ENCODE measurements around the gene UBE2Q2.

The UBE2Q2 gene

DNA sequence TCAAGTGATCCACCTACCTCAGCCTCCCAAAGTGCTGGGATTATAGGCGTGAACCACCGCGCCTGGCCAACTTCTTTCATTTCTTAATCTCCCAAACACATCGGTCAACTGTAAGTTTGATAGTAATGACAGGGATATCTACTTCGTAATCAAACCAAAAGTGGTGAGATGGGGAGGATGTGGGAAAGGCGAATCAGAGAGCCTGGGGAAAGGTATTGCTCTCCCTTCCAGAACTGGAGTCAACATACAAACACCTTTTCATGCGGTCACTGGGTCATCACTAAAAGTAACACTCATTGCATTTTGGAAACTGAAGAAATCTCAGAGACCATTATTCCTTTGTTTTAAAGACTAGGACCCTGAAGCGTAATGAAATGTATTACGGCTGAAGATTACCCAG is 14.8 kb upstream of the UBE2Q2 start:
- Histone ChIP-seq H3K36me3 (ENCODE audit: control insufficient read depth in 1 of 2, insufficient read depth in 2 of 2, low read depth in 1 of 2, low read length in 2 of 2) (no peaks in the 10 kb centered on the region), H2AK5ac (ENCODE audit: low read length, severe bottlenecking) (no peak overlapping the region), H3K14ac (ENCODE audit: low read length in 2 of 2) (no peak overlapping the region), H3K4me2 (ENCODE audit: low read length, poor library complexity, severe bottlenecking) (no peak overlapping the region), H3K27ac (ENCODE audit: low read length, poor library complexity, severe bottlenecking) (no peak overlapping the region), H2BK120ac (ENCODE audit: low read depth, low read length) (no peak overlapping the region), H3K4ac (ENCODE audit: low read depth in 1 of 2, low read length in 2 of 2) (no peak overlapping the region), H2AFZ (ENCODE audit: low read depth, low read length) (no peak overlapping the region), H3K9me3 (ENCODE audit: control insufficient read depth, low read length) (no peaks in the 10 kb centered on the region), H3K4me3 (ENCODE audit: insufficient read depth in 1 of 2, low read depth in 1 of 2, low read length in 2 of 2) (no peak overlapping the region), H3K27me3 (ENCODE audit: control insufficient read depth in 1 of 2, insufficient read depth in 1 of 2, low read length in 2 of 2) (peaks cover 0 to 5% of the 10 kb centered on the region in 2 experiments), H3K4me1 (ENCODE audit: control insufficient read depth, insufficient read depth, low read depth, low read length) (peaks cover 3% of the 10 kb centered on the region), H3K79me1 (replicated peaks; ENCODE audit: low read length, poor library complexity, severe bottlenecking) (no peaks in the 10 kb centered on the region), H2BK5ac (ENCODE audit: low read depth, low read length, poor library complexity, severe bottlenecking) (no peak overlapping the region), H2BK12ac (ENCODE audit: low read length in 2 of 2) (no peak overlapping the region), H4K91ac (ENCODE audit: low read length) (no peak overlapping the region), H3K23ac (ENCODE audit: low read length in 2 of 2) (no peak overlapping the region), H3K18ac (ENCODE audit: low read depth in 1 of 2, low read length in 2 of 2) (no peak overlapping the region), H4K8ac (ENCODE audit: low read length) (no peak overlapping the region), H2BK15ac (ENCODE audit: low read depth, poor library complexity, severe bottlenecking) (no peak overlapping the region), H3K9ac (ENCODE audit: low read length) (no peak overlapping the region)
- 94% methylated on average over 5 of the region's 9 CpGs for WGBS
- no peak for DNase-seq

DNA sequence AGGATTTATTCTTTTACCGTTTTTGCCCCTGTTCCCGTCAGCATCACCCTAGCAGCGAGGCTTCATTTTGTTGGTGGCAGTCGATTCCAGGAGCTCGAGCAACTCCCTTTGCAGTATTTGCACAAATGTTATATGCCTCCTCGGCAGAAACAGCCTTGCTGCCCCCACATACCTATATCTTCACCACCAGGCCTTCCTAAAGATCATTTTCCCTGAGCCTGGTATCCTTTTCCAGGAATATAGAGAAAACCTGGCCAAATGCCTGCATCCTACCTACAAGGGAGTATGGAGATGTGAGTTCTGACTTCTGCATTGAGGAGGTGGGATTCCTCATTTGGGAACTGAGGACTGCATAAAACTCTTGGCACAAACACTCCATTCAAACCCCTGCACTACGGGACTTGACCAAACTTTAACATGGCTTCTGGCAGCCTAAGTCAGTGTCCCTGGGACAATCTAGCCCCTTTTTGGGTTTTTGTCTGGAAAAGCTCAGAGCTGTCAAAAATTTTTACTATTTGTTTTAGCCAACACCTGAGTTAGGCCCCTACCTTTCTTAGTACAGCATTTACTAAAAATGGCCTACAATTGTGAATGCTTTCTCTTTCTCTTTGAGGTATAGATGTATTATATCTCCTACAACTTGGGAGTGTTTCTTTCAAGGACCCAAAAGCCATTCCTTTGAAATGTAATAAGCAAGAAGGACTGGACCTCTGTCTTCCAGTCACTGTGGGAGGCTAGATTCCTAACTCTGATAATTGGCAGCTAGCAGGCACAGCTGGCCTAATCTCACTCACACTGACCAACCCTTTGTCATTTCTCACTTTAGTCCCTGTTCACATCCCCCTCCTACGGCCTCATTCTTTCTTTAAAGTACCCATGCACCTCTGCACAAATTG is 12.1 kb upstream of the UBE2Q2 start:
- 84% methylated on average over 8 of the region's 8 CpGs for WGBS
- H2AK5ac ChIP-seq (ENCODE audit: low read length, severe bottlenecking): no peak overlapping the region

DNA sequence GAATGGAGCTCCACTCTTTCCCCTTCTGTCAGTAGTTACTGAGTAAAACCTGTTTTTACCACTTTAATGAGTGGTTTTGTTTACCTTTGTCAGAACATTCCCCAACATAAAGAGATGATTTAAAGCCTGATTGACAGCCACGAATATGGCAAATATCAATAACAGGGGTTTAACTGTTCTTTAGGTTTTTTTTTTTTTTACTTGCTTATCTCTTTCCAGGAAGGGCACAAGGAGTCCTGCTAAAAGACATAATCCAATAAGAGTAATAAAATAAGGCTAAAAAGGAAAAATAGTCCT is 11.5 kb upstream of the UBE2Q2 start:
- Histone ChIP-seq H3K27ac (ENCODE audit: low read length, poor library complexity, severe bottlenecking) (no peak overlapping the region), H3K23ac (ENCODE audit: low read length in 2 of 2) (no peak overlapping the region), H3K4me3 (ENCODE audit: insufficient read depth in 1 of 2, low read depth in 1 of 2, low read length in 2 of 2) (no peak overlapping the region), H2BK5ac (ENCODE audit: low read depth, low read length, poor library complexity, severe bottlenecking) (no peak overlapping the region), H3K36me3 (ENCODE audit: control insufficient read depth in 1 of 2, insufficient read depth in 2 of 2, low read depth in 1 of 2, low read length in 2 of 2) (no peaks in the 10 kb centered on the region), H3K14ac (ENCODE audit: low read length in 2 of 2) (no peak overlapping the region), H3K4me2 (ENCODE audit: low read length, poor library complexity, severe bottlenecking) (no peak overlapping the region), H3K9ac (ENCODE audit: low read length) (no peak overlapping the region), H4K91ac (ENCODE audit: low read length) (no peak overlapping the region), H2BK120ac (ENCODE audit: low read depth, low read length) (no peak overlapping the region), H3K27me3 (ENCODE audit: control insufficient read depth in 1 of 2, insufficient read depth in 1 of 2, low read length in 2 of 2) (no peaks in the 10 kb centered on the region), H2AFZ (ENCODE audit: low read depth, low read length) (no peak overlapping the region), H2BK12ac (ENCODE audit: low read length in 2 of 2) (no peak overlapping the region), H3K4me1 (ENCODE audit: control insufficient read depth, insufficient read depth, low read depth, low read length) (no peaks in the 10 kb centered on the region), H2BK15ac (ENCODE audit: low read depth, poor library complexity, severe bottlenecking) (no peak overlapping the region), H3K18ac (ENCODE audit: low read depth in 1 of 2, low read length in 2 of 2) (no peak overlapping the region), H2AK5ac (ENCODE audit: low read length, severe bottlenecking) (no peak overlapping the region), H4K8ac (ENCODE audit: low read length) (no peak overlapping the region), H3K79me1 (replicated peaks; ENCODE audit: low read length, poor library complexity, severe bottlenecking) (no peaks in the 10 kb centered on the region), H3K9me3 (ENCODE audit: control insufficient read depth, low read length) (no peaks in the 10 kb centered on the region), H3K4ac (ENCODE audit: low read depth in 1 of 2, low read length in 2 of 2) (no peak overlapping the region)
- WGBS: no CpG with 5 or more reads among the region's 1 CpG
- no peak for DNase-seq

More for the DNA sequence above, 12.1 kb upstream of the UBE2Q2 start:
- Histone ChIP-seq H3K4me2 (ENCODE audit: low read length, poor library complexity, severe bottlenecking) (no peak overlapping the region), H3K9ac (ENCODE audit: low read length) (no peak overlapping the region), H4K91ac (ENCODE audit: low read length) (no peak overlapping the region), H3K9me3 (ENCODE audit: control insufficient read depth, low read length) (no peaks in the 10 kb centered on the region), H3K18ac (ENCODE audit: low read depth in 1 of 2, low read length in 2 of 2) (no peak overlapping the region), H2BK120ac (ENCODE audit: low read depth, low read length) (no peak overlapping the region), H3K27me3 (ENCODE audit: control insufficient read depth in 1 of 2, insufficient read depth in 1 of 2, low read length in 2 of 2) (peaks cover 0 to 5% of the 10 kb centered on the region in 2 experiments), H3K14ac (ENCODE audit: low read length in 2 of 2) (no peak overlapping the region), H2BK15ac (ENCODE audit: low read depth, poor library complexity, severe bottlenecking) (no peak overlapping the region), H3K79me1 (replicated peaks; ENCODE audit: low read length, poor library complexity, severe bottlenecking) (no peaks in the 10 kb centered on the region), H3K4me3 (ENCODE audit: insufficient read depth in 1 of 2, low read depth in 1 of 2, low read length in 2 of 2) (no peak overlapping the region), H3K4me1 (ENCODE audit: control insufficient read depth, insufficient read depth, low read depth, low read length) (no peaks in the 10 kb centered on the region), H3K4ac (ENCODE audit: low read depth in 1 of 2, low read length in 2 of 2) (no peak overlapping the region), H2AFZ (ENCODE audit: low read depth, low read length) (no peak overlapping the region), H3K36me3 (ENCODE audit: control insufficient read depth in 1 of 2, insufficient read depth in 2 of 2, low read depth in 1 of 2, low read length in 2 of 2) (no peaks in the 10 kb centered on the region), H3K27ac (ENCODE audit: low read length, poor library complexity, severe bottlenecking) (no peak overlapping the region), H4K8ac (ENCODE audit: low read length) (no peak overlapping the region), H3K23ac (ENCODE audit: low read length in 2 of 2) (no peak overlapping the region), H2BK12ac (ENCODE audit: low read length in 2 of 2) (no peak overlapping the region), H2BK5ac (ENCODE audit: low read depth, low read length, poor library complexity, severe bottlenecking) (no peak overlapping the region)
- no peak for DNase-seq

DNA sequence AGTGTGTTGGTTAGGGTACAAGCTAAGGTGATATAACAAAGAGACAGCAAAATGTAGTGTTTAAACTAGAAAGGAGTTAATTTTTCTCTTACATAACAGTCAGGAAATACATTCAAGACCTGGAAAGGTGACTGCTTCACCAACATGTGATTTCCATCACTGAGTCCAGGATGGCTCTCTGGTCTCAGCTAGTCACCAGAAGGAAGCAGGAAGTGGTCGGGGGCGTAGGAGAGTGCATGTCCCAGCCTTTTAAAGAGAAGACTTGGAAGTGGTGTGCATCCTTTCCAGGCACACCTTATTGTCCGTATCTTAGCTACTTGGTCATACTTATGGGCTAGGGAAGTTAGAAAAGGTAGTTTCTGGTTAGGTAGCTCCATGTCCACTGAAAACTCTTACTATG is 11.1 kb upstream of the UBE2Q2 start:
- no peaks in the 10 kb centered on the region for H3K36me3 ChIP-seq (ENCODE audit: control insufficient read depth in 1 of 2, insufficient read depth in 2 of 2, low read depth in 1 of 2, low read length in 2 of 2)
- no peak overlapping the region for H2AK5ac ChIP-seq (ENCODE audit: low read length, severe bottlenecking)
- no peak overlapping the region for H3K4me3 ChIP-seq (ENCODE audit: insufficient read depth in 1 of 2, low read depth in 1 of 2, low read length in 2 of 2)
- no peak overlapping the region for H4K91ac ChIP-seq (ENCODE audit: low read length)
- H3K14ac ChIP-seq (ENCODE audit: low read length in 2 of 2): no peak overlapping the region
- no peak overlapping the region for H3K9ac ChIP-seq (ENCODE audit: low read length)
- no peak overlapping the region for H2BK15ac ChIP-seq (ENCODE audit: low read depth, poor library complexity, severe bottlenecking)
- no peak overlapping the region for H3K27ac ChIP-seq (ENCODE audit: low read length, poor library complexity, severe bottlenecking)
- H3K4ac ChIP-seq (ENCODE audit: low read depth in 1 of 2, low read length in 2 of 2): no peak overlapping the region
- H3K9me3 ChIP-seq (ENCODE audit: control insufficient read depth, low read length): no peaks in the 10 kb centered on the region
- H3K4me2 ChIP-seq (ENCODE audit: low read length, poor library complexity, severe bottlenecking): no peak overlapping the region
- no peak overlapping the region for H3K18ac ChIP-seq (ENCODE audit: low read depth in 1 of 2, low read length in 2 of 2)
- no peaks in the 10 kb centered on the region for H3K4me1 ChIP-seq (ENCODE audit: control insufficient read depth, insufficient read depth, low read depth, low read length)
- H4K8ac ChIP-seq (ENCODE audit: low read length): no peak overlapping the region
- no peak overlapping the region for H3K23ac ChIP-seq (ENCODE audit: low read length in 2 of 2)
- 82% methylated on average over 3 of the region's 3 CpGs for WGBS
- no peak for DNase-seq
- no peak overlapping the region for H2BK5ac ChIP-seq (ENCODE audit: low read depth, low read length, poor library complexity, severe bottlenecking)
- no peaks in the 10 kb centered on the region for H3K79me1 ChIP-seq (replicated peaks; ENCODE audit: low read length, poor library complexity, severe bottlenecking)
- H2BK12ac ChIP-seq (ENCODE audit: low read length in 2 of 2): no peak overlapping the region
- H2BK120ac ChIP-seq (ENCODE audit: low read depth, low read length): no peak overlapping the region
- no peaks in the 10 kb centered on the region for H3K27me3 ChIP-seq (ENCODE audit: control insufficient read depth in 1 of 2, insufficient read depth in 1 of 2, low read length in 2 of 2)
- no peak overlapping the region for H2AFZ ChIP-seq (ENCODE audit: low read depth, low read length)

Measured in mesenchymal stem cell (in vitro differentiated cells and primary cell).